ENCODE data around the gene PANX2.

GRCh38 chr22:50121202-50121740 lies 49.3 kb upstream of the PANX2 start:
- TF ChIP-seq CTCF (IDR thresholded peaks at IDR 0.05) = no peak
- TF ChIP-seq EZH2 (IDR thresholded peaks at IDR 0.05; ENCODE audit: borderline replicate concordance, insufficient read depth, low read depth, low read length, poor library complexity, severe bottlenecking) = no peak
